GM18517 (cell line): ENCODE results near the gene P4HB.

Source experiments
- ATAC-seq: cut with Tn5 transposase; IDR thresholded peaks from one replicate; pipeline ENCODE4 v1.9.1; 2021; ENCODE audit warnings: mild to moderate bottlenecking, moderate library complexity; ENCODE audit not compliant: unreplicated experiment

P4HB gene

DNA sequence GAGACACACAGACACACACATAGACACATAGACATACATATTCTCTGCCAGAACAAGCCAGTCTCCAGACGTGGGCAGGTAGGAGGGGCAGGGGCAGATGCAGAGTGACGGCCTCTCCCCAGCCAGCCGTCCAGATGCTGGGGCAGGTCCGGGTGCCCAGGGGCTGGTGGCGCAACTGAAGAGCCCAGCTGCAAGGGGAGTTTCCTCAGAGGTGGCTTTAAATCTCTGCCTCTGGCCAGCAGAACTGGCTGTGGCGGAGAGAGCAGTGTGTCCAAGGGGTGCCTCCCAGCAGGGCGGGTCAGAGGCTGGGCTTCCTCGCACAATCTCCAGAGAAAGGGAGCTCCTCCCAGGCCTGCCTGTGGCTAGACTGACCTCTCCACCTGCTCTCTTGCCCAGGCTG, 65.8 kb downstream of the P4HB start:
- ATAC-seq, result no peak

DNA sequence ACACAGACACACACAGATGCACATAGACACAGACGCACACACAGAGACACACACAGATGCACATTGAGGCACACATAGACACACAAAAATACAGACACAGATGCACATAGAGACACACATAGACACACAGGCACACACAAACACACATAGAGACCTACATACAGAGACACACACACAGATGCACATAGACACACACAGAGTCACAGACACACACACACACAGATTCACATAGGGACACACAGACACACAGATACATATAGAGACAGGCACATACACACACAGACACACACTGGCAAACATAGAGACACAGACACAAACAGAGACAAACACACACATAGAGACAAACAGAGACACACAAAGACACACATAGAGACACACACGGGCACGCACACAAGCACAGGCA, 66.3 kb downstream of the P4HB start:
- ATAC-seq, result no peak
